GM21515 (cell line): ENCODE data around the gene AK5.

Experiments
- ATAC-seq: cut with Tn5 transposase; IDR thresholded peaks from one replicate; pipeline ENCODE4 v1.9.1; 2021; ENCODE audit not compliant: unreplicated experiment

The AK5 gene

DNA sequence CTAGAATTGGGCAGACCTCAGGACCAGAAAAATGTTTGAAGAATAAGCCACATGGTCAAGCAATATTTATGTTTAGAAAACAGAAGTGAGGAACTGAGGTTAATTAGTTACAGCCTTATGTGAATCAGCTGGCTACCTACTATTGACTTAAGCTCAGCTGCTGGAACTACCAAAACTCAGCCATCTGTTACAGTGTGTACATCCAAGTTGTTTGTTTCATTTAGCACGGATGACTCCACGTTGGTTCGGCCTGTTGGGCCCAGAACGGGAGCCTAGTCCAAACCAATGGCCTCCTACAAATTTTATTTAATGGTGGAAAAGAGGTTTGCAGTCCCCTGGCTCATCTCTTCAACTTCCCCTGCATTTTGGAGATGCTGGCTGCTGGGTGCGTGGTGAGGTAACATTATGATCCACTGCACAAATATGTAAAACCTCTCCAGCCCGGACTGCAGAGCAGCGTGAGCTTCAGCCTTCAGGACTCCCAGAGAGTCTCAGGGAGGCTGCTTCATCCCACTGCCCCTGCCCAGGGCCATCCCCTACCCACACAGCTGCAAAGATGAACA lies 257.2 kb downstream of the AK5 start:
- ATAC-seq, result peak; percentile 71

DNA sequence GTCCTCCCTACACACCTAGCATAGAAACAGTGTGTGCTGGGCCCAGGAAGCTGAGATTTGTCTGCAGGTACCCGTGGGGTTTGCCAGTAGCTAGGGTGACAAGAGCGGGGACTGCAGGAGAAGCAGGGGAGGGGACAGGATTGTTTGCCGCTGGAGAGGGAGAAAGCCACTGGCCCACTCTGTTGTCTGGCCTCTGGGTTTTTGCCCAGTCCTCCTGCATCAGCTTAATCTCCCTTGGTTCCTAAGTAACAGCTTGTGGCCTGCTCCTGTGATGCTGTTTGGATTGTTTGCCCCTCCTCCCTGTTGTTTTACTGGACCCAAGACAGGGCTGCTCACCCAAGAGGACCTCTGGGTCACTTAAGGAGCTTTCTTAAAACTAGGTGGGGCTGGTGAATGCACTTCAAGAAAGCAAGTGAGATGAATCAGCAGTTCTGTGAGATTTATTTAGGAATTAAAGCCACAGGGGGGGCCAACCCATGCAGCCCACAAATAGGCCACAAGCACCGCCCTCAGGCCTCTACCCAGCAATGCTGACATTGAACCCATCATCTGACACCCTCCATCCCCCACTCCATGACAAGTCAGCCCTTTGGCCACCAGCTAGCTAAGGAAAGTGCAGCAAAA lies 257.8 kb downstream of the AK5 start:
- ATAC-seq, result no peak

DNA sequence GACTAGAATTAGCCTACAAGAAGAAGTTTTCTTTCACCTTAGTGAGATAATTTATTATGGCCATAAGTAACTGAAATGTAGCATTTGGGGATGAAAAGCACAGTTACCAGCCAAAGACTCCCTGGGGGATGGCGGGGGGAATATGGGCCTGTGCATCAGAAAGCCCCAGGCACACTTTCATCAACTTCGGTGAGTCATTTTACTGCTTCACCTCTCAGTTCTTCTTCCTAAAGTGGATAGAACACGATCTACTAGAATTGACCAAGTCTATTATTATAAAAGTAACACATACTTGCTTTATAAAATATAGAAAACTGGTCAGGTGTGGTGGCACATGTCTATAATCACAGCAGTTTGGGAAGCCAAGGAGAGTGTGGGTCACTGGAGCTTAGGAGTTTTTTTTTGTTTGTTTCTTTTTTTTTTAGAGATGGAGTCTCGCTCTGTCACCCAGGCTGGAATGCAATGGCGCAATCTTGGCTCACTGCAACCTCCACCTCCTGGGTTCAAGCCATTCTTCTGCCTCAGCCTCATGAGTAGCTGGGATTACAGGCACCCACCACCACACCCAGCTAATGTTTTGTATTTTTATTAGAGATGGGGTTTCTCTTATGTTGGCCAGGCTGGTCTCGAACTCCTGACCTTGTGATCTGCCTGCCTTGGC lies 258.8 kb downstream of the AK5 start:
- no peak for ATAC-seq

DNA sequence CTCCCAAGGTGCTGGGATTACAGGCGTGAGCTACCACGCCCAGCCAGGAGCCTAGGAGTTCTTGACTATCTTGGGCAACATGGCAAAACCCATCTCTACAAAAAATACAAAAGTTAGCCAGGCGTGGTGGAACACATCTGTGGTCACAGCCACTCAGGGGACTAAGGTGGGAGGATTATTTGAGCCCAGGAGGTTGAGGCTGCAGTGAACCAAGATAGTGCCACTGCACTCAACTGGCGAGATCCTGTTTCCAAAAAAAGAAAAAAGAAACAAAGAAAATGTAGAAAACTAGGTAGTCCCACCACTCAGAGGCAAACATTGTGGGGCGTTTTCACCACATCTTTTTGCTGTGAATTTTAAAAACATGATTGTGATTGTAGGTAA lies 259.3 kb downstream of the AK5 start:
- no peak for ATAC-seq

DNA sequence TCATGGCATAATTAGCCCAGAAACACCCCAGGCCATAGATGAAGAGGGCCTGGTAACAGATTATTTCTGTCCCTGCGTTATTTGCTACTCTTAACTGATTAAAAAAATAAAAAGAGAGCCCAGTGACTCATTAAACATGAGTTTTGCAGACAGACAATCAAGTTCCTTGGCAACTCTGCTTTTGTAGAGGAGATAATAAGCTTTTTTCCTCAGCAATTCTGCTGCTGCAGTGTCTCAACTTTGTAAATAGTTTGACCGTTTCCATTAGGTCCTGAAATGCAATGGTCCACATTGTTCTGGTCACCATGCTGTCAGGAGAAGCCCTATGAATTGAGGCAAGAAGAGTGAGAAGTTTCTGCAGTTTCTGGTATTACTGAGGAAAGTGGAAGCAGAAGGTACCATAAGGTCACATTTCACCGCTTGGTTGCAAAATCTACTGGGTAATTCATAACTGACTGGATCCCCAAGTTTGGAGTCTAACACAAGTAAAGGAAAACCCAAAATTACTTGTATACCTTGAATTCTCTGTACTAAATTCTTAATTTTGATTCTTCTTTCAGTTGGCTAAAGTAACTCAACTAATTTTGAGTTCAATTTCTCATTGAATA lies 261.1 kb downstream of the AK5 start:
- ATAC-seq, result no peak

DNA sequence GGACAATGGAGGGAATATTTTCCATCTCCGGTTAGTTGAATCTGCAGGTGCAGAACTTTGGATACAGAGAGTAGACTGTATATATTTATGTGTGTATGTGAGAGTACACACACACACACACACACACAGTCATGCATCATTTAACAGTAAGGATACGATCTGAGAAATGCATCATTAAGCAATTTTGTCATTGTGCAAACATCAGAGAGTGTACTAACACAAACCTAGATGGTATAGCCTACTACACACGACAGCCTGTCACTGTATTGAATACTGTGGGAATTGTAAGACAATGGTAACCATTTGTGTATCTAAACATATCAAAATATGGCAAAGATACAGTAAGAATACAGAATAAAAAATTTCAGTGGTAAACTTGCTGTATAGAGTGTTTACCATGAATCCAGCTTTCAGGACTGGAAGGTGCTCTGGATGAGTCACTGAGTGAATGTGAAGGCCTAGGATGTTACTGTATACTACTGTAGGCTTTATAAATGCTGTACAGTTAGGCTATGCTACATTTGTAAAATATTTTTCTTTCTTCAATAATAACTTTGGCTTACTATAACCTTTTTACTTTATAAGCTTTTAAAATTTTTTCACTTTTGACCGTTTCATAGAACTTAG lies 262.1 kb downstream of the AK5 start:
- ATAC-seq, result no peak

DNA sequence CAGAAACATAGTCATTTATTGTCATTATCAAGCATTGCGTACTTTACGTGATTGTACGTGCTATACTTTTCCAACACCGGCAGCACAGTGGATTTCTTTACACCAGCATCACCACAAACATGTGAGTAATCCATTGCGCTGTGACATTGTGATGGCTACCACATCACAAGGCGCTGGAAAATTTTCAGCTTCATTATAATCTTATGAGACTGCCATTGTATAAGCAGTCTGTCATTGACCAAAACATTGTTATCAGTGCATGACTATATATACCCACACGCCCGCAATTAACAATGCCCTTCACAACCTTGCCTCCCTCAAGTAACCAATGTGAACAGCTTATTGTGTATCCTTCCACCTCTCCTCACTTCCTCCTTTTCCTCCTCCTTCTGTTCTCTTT lies 263.0 kb downstream of the AK5 start:
- no peak for ATAC-seq

DNA sequence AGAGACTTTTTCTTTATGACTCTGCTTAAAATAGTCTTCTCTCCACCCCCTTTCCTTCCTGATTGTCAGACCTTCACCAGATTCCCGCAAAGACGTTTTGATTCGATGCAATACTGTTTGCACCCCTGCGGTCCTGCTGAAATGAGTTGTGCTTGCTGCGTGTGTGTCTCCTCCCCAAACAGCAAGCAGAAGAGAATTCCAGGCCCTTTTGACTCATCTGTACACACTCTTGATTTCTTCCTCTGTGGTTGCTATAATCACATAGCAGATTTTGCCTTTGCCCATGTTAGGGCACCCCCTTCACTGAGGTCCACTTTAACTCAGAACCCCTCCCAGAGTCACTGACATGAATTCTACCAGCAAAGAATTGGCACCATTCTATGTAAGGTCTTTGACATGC lies 264.2 kb downstream of the AK5 start:
- no peak for ATAC-seq

DNA sequence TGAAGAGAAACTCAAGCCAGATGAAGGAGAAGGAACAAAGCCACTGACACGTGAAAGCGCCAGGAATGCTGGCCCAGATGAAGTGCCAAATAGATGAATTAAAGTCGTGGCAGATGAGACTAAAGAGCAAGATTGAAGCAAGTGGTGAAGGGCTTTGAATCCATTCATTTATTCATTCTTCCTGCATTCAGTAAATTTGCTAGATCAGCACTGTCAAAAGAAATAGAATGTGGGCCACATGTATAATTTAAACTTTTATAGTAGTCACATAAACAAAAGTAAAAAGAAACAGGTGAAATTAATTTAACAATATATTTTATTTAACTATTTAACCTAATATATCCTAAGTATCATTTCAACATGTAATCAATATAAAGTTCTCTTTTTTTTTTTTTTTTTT lies 265.1 kb downstream of the AK5 start:
- ATAC-seq, result no peak

DNA sequence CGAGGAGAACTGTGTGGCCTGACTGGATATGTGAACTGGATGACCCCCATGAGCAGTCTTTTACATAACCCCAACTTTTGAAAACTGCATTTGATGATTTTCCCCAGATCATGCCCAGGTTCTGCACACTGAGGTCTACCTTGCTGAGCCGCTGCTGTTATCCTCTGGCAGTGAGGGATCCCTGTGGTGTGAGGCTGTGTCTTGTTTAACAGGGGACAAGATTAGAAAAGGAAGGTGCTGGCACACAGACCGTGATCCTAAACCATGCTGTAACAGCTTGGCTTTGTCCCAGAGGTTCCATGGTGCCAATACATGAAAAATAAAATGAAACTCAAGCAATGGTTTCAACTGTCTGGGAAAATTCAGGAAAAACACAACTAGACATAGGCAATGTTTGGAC lies 266.5 kb downstream of the AK5 start:
- no peak for ATAC-seq

DNA sequence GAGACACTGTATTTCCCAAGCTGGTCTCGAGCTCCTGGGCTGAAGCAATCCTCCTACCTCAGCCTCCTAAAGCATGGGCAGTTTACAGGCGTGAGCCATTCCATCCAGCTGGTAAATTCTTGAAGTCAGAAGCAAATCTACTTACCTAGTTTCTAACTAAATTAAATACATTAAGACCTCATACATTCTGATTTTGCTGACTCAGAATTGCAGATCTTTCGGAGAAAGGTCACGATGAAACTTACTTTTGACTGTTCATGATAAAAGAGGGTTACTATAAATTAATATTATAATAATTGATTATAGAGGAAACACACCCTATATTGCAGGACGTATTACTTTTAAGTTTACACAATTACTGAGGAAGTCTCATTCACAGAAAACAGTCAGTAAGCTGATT lies 268.3 kb downstream of the AK5 start:
- no peak for ATAC-seq

DNA sequence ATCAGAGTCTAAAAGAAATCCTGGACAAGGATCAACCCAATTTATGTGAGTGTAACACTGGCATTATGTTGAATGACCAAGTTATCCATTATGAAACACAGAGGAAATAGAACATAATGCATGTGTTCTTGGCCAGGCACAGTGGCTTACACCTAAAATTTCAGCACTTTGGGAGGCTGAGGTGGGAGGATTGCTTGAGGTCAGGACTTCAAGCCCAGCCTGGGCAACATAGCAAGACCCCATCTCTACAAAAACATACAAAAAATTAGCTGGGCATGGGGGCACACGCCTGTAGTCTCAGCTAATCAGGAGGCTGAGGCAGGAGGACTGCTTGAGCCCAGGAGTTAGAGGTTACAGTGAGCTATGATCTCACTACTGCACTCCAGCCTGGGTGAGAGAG lies 270.8 kb downstream of the AK5 start:
- ATAC-seq, result no peak

DNA sequence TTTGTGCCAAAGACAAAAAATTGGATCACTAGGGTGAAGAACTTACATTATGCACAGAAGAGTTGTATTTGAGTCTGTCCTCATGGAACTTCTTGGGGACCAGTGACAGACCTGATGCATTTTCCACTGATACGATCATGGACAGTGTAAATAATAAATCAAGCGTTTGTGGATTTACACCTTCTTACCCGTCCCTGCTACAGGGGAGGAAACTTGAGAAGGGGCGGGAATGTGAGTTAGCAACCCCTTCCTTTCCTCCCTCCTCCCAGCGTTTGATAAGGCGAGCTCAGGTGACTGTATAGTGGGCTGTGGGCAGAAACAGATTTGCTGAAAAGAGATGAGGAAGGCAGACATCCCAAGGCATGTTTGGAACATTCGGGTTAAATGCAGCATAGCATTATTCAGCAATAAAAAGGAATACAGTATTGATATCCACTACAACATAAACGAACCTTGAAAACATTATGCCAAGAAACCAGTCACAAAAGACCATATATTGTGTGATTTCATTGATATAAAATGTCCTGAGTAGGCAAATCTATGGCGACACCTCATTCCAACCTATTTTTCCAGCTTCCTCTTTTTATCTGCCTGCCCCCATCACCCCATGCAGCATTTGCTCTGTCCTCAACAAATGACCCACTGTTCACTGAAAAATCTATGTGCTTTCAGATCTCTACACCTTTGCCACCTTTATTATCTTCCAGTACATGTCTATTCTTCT lies 271.9 kb downstream of the AK5 start:
- ATAC-seq, result no peak

DNA sequence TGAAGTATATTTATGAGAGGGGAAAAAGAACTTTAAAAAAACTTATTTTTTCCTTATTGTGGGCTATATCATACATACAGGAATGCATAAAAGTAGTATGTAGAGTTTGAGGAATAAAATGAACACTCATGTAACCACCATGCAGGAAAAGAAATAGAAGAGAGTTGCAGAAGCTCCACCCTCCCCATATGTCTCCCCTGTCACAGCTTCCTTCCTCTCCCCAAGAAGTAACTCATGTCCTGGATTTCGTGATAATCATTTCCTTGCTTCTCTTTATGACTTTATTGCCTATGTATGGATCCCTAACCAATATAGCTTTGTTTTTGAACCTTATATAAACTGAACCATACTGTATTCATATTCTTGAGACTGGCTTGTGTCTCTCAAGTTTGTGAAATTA lies 274.2 kb downstream of the AK5 start:
- ATAC-seq, result no peak

DNA sequence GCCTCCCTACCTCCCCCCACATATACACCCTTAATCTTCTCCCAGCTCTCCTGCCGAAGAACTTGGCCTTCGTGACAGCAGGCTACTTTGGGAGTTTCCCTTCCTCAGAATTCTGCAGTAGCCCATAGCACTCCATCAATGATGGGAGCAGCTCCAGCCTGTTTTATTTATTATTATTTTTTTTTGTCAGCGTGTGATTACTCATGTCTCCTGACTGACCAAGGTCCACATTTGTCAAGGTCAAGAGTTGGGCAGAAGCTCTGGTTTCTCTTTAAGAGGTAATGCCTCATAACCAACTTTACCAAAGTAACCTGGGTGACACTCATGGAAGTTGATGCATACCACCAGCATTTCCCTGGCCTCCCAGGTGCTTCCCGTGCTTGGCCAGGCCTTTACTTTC lies 275.2 kb downstream of the AK5 start:
- ATAC-seq, result no peak

DNA sequence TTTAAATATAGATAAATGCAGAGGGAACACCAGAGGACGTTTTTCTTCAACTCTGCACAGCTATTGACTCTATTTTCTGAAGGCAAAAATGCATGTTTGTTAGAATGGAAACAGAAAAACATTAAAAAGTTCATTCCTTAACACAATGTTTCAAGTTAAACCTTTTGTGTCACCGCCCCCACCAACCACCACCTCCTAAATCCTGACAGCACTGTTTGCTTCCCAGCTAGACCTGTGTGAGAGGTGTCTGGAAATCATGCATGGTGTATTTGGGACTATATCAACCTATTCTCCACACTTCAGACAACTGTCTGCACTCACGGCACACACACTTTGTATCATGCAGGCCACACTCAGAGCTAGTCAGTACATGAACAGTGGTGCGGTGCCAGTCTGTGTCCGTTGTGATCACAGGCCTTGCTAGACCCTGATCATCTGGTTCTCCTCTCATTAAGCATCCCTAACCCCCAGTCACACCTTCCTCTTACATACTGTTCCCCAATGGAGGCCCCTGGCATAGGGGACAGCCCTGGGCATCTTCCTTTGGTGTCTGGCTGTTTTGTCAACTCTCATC lies 276.9 kb downstream of the AK5 start:
- ATAC-seq, result no peak

DNA sequence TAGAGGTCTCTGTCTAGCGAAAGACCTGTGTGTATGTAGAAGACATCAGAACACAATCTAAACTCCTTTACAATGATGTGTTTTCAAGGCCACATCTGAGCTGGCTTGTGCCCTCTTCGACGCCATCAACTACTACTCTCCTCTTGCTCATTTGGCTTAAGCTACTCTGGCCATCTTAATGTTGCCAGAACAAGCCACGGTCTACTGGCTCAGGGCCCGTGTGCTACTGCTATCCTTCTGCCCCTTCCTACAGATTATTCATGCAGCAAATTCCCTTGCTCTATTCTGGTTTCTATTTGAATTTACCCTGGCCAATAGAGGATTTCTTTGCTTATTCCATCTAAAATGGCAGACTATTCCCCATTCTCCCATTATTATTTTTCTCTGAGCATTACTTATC lies 278.9 kb downstream of the AK5 start:
- no peak for ATAC-seq

DNA sequence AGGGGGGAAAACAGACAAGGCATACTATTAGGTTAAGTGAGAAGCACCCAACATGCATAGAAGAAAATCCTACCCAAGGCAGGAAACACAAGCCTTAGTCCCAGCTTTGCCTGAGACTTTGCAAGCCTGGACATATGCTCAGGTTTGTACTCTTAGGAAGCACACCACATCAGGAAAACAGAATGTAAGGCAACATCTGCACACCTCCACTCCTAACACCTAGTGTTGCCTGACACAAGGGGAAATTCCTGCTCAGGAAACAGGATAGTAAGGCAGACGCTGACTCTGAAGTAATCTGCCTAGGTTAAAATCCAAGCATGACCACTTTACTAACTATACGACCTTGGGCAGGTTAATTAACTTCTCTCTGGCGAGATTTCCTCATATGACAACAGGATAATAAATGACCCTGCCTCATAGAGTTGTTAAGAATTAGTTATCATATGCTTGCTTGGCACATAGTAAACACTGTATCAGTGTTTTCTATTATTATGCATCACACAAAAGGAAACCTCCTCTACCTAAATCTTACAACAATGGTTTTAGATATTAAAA lies 280.9 kb downstream of the AK5 start:
- ATAC-seq, result no peak

DNA sequence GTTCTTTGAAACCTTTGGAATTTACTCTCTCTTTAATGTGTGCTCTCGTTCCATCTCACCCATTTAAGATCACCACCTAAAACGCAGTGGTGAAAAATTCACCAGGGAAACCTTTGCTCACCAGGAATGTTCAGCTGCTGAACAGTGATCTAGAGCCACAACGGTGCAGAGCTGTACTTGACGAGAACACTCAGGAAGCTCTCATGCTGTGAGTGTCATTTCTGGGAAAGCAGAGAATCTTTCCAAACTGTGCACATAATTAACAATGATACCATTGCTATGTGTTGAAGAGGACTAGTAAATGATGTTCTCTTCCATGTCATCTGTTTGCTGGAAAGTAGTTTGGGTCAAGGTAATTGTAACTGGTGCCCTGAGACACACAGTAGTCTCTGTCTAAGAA lies 283.5 kb downstream of the AK5 start:
- no peak for ATAC-seq

DNA sequence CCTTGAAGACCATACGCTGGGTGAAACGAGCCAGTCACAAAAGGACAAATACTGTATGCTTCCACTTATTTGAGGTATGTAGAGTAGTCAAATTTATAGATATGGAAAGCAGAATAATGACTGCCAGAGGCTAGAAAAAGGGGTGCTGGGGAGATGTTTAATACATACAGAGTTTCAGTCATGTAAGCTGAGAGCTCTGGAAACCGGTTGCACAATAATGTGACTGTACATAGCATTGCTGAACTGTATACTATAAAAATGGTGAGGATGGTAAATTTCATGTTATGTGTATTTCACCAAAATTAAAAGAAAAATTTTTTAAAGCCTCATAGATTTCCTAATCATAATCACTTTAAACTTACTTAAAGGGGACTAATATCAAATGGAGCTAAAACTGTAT lies 289.8 kb downstream of the AK5 start:
- ATAC-seq, result no peak

DNA sequence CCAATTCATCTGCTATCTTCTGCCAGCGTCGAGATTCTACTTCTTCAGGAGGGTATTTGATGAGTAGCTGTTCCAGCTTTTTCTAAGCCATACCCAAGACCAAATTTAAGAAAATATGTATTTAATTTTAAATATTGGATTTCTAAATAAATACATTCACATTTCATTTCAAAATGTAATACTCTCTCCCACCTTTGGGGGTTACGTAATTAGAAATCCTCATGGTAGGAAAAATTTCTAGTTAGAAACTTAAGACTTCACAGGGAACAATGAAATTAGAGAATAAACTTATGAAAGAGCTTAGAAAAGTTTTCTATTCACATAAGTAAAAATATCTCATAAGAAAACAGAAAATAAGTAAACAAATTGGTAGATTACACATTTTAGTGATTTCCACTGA lies 297.7 kb downstream of the AK5 start:
- no peak for ATAC-seq
